HG03060 (cell line): ENCODE measurements around the gene FAP.
A peak's percentile ranks its signal among the peaks of the same experiment; 100 is the strongest.

ENCODE experiments used
- ATAC-seq: cut with Tn5 transposase; IDR thresholded peaks from one replicate; pipeline ENCODE4 v1.9.1; 2021; ENCODE audit warnings: low read depth, moderate number of reproducible peaks; ENCODE audit not compliant: unreplicated experiment

FAP gene

DNA sequence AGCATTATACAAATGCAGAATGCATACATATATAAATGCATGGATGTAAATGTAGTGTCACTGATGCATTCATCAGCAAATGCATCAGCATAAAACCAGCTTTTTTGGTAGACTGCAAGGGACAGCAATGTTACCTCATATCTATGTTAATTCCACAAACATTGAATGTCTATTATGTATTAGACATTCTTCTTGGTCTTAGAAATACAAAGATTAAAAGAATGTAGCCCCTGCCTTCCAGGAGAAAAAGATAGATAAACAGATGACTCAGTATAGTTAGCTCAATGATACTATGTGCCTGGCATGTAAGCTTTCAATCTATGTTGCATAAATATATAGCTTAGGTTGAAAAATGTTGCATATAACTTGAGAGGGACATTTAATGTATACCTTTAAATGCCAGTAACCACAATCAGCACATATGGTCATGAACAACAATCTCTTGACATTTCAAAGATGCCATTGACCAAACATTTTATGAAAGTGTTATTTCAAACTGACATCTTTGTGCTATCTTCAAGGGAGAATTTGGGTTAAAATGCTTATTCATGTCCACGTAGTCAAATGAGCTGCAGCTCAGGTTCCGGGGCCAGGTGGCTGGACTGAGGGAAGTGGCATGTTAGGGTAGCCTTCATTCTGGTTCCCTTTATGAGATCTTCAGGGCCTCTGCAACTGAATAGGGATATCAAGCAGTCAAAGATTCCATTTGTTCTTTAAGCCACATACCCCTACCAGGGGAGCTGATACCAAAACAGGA, 46.0 kb downstream of the FAP start:
- no peak for ATAC-seq

DNA sequence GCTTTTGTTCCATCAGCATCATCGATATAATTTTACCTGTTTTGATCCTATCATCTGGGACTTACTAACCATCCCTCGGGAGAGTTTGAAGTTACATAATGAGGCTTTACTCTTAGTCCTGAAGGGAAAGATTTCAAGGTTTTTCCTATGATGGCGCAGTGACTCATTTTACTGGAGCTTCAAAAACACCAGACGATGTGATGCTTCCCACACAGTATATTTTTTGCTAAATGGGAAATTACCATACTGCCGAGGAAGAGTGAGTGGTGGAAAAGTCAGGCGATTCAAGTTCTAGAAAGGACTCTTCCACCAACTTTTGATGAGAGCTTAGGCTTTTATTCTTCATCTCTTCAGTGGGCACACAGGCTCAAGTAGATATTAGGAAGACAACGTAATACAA, 46.6 kb downstream of the FAP start:
- ATAC-seq = no peak

DNA sequence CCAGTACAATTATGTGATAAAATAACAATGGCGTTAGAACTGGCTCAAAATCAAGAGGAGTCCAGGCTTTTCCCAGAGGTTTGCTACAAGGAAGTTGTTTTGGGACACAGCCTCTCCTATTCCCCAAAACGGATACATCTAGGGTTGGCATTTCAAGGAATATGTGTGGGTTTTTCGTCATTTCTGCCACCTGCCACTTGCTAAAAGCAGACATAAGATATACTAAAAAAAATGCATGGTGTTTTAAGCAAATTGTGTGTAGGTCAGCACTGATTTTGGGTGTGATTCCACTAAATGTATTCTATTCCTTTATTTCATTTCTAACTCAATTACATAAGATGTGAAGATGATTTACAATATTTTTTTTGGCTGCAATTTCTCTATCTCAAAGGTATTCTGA, 54.8 kb downstream of the FAP start:
- no peak for ATAC-seq

DNA sequence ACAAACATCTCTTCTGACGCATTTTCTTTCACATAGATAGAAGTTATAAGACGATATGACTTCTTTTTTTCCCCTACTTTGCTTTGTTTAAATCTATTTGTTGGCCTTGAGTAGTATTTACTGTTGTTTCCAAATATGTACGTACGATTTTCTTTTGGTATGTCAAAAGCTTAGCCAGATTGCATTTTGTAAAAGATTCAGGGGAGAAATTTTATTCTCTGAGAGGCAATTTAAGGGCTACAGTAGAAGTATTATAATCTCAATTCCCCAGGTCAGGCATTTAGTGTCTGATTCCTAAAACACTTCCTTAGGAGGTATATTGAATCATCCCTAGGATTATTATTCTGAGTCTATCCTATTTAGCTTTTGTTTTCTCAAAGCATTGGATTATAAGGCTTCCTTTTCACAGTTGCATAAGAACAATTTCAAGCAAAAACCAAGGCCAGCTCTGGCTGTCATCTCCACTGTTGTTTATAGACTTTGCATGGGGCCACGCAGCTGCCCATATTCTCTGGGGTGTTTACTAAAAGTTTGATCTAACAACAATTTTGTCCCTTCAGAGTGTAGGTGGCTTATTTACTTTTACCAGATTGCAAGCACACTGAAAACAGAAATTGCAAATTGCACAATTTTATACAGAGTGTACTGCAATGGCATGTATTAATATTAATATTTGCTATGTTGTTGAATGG, 57.6 kb downstream of the FAP start:
- ATAC-seq = no peak

DNA sequence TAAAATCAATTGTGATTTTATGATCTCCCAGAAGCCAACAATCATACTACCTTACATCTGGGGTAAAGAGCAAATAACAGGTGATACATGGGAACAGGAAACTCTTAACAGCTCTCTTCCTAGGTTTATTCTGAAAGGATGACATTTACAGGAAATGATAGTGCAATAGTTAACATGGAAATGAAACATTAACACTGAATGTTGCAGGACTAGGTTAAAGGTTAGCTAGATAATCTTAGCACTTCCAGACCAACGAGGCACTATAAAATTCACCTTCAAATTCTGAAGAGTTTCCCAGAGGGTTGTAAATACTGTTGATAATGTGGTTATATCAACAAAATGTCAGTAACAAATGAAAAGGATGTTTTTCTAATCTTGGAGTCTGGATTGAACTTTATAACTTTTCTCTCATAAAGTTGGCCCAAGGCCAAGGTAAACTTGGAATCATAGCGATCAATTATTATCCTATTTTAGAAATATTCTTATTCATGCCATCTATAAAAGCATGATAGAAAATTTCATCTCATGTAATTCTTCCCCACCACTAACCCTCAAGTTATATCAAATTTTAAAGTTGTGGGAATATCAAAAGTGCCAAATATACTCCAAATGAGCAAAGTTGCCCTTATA, 58.3 kb downstream of the FAP start:
- ATAC-seq = no peak

DNA sequence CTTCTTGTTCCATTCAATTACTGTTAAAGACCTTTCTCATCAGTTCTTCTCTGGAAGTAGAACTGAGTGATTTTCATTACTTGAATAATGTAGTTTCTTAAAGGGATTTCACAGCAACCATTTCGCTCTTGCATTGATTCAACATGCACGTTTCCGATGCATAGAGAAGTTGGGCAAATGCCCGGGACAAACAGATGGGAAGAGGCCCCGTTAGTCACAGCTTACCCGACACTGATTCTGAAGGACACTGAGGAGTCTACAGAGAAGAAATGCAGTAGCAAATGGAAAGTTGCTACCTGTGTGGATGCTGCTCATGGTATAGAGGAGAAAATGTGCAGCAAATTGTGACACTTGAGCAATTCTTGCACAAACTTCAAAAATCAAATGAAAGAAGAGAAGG, 58.9 kb downstream of the FAP start:
- no peak for ATAC-seq

DNA sequence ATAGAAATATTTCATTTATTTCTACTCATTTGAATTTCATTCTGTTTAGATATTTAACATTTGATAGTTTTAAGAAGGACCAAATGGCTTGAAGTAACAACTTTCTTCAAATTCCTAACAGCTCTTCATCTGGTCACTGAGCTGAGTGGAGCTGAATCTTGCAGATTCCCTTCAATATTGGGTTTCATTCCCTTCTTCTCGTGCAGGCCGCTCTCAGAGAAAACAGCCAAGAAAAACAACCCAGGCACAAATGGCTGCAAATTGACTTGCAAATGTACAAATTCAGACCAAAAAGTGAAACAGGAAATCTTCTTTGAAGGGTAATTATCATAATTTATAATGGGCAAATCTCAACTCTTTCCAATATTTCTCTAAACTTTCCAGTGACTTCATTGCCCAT, 60.9 kb downstream of the FAP start:
- no peak for ATAC-seq

DNA sequence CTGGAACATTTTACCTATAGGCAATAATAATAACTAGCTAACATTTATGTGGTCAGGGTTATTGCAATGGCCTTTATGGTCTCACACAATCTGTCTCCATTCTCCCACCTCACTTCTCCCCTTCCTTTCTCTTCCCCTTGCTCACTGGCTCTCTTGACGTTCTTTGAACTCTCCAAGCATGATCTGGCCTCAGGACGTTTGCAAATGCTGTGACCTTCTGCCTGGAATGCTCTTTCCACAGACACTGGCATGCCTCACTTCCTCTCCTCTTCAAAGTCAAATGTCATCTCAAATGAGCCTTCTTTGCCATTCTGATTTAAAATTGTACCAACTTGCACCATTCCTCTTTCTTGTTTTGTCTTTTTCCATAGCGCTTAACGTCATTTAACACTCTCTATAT, 65.9 kb downstream of the FAP start:
- ATAC-seq = no peak

DNA sequence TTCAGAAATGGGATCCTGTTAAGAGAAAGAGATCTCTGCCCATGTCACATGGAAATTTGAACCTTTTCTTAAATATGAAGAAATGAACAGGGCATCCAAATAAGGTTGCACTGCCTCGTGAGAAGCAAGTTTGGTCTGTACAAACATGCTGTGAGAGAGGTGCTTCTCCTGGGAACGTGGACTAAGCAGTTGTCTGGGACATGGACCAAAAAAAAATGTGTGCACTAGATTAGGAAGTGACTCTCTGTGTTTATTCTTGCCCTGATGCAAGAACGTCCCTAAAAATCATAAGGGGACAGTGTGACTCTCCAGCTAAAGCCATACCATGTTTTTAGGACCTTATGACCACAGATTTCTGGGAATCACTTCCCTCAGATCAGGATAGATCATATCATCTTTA, 67.5 kb downstream of the FAP start:
- no peak for ATAC-seq

DNA sequence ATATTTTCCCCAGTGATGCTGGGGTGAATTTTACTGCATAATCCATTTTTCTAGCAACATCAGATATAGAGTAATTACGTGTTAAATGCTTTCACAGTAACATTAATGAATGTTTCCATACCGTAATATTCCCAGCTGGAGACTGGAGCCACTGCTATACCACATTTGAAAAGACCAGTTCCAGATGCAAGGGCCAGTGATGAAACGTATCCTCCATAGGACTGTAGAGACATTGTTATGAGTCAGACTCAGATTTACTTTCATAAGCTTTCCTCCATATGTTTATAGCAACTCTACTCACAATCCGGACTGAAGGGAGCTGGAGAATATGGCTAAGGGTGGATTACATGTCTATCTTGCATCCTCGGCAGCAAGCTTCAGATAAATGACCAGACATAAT, 68.5 kb downstream of the FAP start:
- ATAC-seq = no peak

DNA sequence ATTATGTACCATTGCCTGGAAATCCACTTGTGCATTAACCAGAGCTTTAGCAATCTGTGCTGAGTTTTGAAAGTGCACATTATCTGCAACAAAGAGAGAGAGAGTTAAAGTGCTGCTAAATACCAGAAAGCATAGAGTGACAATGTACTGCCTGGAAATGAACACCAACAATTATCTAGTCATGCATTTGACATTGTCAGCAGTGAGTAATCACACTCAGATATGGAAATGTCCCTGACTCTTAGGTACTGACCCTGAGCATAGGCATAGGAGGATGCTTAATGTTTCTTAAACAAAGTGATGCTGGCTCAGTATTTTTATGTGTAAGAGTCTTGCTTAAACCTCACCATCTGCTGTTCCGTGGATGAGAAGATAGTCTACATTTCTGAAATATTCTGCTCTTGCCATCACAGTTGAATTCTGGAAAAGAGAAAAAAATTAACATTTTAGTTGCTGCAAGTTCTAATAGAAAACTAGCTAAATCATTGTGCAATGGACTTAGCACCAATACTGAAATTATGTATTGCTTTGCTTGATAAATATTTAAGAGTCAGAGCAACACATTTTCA, 70.4 kb downstream of the FAP start:
- no peak for ATAC-seq

DNA sequence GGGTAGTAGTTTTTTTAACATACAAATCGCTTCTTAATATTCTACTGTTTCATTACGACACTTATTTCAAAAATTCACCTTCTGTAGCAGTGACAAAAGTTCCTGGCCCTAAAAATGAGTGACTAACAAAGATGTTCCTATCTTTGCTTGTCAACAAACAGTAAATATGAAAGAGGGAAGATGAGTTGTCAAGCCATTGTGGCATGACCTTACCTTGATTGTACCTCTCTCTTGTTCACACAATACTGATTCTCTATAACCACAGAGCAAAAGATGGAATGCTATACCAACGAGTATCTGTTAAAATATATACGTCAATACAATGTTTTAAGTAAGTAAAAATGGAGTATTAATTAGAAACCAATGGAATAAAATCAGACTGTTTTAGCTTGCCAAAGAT, 76.5 kb downstream of the FAP start:
- no peak for ATAC-seq

DNA sequence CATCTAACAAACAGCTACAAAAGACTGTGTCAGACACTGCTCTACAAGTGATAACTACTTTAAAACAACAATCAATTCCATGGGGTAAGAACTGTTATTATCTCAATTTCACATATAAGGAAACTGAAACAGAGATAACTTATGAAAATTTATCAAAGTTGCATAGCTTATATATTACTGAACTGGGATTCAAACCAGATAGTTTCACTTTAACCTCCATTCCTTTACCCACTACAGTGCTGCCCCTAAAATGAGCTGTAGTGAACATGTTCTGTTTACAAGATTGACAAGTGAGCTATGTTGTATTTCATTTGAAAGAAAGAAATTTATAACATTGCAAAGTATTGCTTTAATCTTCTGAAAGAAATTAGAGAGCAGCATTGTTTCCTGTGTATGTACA, 77.1 kb downstream of the FAP start:
- no peak for ATAC-seq

DNA sequence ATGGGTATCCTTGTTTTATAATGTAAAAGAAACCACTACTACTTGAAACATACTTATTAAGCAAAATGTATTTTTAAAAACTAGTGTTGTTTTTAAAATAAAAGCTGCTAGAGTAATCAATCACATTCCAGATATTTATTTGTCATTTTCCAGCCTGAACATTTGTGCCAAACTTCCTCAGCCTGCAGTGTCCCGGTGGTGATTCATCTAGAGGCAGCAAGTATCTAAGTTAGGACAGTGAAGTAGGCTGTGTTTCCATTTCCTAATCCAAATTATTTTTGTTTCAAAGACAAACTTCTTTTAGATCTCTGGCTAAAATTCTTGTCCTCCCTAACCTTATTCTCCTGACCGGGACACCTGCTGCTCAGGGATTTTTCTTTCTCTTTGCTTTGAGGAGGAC, 78.4 kb downstream of the FAP start:
- ATAC-seq = no peak

DNA sequence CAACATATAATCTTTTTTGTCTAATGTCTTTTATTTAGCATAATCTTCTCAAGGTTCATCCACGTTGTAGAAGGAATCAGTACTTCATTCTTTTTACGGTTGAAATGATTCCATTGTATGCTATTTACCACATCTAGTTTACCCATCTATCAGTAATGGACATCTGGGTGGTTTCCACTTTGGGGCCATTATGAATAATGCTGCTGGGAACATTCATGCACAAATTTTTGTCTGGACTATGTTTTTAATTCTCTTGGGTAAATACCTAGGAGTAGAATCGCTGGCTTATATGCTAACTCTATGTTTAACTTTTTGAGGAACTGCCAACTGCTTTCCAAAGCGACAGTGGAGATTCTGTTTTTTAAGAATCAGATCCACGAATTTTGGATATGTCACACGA, 83.8 kb downstream of the FAP start:
- ATAC-seq = no peak

DNA sequence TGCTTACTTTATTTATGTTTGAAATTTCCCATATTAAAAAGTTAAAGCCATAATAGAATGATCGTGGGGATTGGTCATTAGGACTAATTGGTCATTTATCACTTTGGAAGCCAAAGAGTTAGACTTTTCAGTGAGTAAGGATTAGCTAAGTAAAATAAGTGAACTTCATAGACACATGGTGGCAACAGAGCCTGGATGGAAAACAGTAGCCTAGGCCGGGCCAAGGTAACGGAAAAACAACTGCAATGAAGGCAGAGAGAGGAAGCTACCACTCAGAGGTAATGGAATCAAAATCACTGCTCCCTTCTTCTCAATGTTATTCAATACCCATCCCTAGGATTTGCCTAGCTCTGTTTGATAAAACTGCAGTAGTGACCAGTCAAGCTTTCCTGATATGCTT, 87.1 kb downstream of the FAP start:
- no peak for ATAC-seq

DNA sequence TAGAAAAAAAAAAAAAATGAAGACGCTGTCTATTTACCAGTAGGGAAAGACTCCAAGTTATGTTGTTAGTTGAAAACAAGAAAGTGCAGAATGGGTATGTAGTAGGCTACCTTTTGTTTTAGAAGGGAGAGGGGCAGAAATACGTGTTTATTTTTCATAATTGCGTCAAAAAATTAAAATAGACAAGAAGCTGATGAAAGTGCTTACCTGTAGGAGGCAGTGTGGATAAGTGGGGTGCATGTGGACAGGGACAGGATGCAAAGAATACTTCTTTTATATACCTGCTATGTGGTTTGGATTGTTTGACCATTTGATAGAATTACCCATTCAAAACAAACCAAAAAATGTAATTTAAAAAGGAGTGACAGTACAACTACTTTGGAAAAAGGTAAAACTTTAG, 88.2 kb downstream of the FAP start:
- ATAC-seq = no peak

DNA sequence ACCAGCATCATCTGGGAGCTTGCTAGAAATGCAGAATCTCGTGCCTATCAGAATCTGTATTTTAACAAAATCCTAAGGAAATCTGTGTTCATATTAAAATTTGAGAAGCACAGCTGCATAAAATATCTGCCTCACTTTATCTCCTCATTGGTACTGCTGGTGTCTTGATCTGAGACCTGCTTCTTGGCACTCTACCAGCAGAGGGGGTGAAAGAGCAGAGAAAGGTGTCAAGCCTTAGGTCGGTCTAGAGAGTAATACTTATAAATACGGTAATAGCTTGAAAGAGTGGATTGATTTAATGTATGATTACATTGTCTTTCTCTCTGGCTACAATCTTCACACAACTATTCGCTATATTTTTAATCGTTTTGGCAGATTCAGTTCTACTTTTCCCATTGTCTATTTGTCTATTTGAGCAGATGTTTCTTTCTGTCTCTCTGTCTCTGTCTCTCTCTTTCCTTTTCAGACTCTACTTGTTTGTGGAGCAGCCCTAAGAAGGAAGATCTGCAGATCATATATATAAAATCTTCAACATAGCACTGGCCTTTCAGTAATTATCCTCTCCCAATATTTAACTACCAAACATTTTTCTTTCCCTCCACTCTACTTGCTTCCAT, 89.5 kb downstream of the FAP start:
- ATAC-seq = peak; percentile 86

DNA sequence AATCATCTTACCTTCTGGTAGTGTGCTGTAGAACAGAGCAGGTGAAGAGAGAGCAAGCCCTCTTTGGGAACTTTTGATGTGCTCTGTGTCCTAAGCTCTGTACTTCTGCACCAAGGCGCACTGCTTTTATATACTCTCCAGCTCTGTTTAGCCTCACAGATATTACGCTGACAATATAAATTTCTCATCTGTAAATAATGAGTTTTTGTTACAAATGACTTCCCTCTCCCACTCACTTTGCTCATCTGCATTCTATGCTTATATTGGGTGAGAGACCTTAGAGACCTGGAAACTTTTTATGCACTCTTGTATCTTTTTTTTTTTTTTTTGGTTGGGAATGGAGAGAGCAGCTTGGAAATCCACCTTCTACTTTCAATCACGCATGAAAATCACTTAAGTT, 91.1 kb downstream of the FAP start, which contains the start of gene GCG:
Gene GCG, minus strand, starts transcription at position 101 of the 400 bp plus-strand sequence. CDS start 3,069 bp downstream, outside the sequence.
- ATAC-seq = no peak

DNA sequence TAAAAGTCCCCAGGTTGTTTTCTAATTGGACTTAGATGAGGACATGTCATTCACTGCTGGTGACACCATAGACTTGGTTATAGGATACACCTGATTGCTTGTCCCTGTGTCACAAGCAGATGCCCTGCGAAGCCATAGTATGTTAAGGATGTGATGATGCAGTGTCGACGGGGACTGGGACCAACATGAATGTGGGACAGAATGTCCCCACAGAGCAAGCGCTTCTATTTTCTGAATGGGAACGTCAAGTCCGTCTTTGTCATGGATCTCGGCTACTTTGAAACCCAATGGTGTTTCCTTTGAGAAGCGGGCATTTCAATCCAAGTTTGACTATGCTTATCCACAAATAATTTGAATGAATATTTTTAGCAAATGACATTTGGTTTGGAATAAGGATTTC, 93.3 kb downstream of the FAP start:
- no peak for ATAC-seq

DNA sequence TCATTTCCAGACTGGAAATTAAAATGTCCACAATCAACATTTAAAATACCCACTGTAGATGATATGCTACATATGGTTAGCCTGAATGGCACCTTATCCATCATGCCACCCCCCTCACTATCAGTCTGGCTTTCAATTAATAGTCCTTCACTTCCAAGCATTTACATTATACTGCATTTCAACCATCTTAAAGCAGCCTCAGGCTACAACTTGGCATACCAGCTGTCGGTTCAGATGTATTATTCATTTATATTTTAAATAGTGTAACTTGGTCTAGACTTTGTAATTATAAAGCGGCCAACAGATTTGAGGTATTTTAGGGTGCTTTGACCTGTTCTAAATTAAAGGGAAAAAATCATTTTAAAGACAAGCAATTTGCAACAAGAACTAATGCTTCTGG, 93.8 kb downstream of the FAP start:
- no peak for ATAC-seq
